Activated CD4-positive, alpha-beta T cell treated with anti-CD3 and anti-CD28 coated beads, Interleukin-10, Interleukin-2, amounts not matched to agents 100 ng/mL and 50 ng/mL, durations not matched to agents 16 hours and 8 hours (primary cell): ENCODE results near the gene MAN2B2.

Experiments used
- DNase-seq: peaks from one replicate; pipeline ENCODE4 v3.0.0-alpha.2; 2020

Gene MAN2B2

GRCh38 chr4:6568689-6569332 is 6.2 kb upstream of the MAN2B2 start:
- DNase-seq = no peak

- DNase-seq = no peak
Observed at GRCh38 chr4:6571608-6572007, 3.4 kb upstream of the MAN2B2 start.

- no peak for DNase-seq
Observed at GRCh38 chr4:6573551-6573950, 1.4 kb upstream of the MAN2B2 start.

- DNase-seq = no peak
Observed at GRCh38 chr4:6573986-6574746, 823 bp upstream of the MAN2B2 start.

- no peak for DNase-seq
Observed at GRCh38 chr4:6575503-6576240, 683 bp downstream of the MAN2B2 start.

- no peak for DNase-seq
Observed at GRCh38 chr4:6576512-6576911, 1.5 kb downstream of the MAN2B2 start.

- DNase-seq = no peak
Observed at GRCh38 chr4:6576932-6577331, 1.9 kb downstream of the MAN2B2 start.

- DNase-seq = no peak
Observed at GRCh38 chr4:6577409-6577808, 2.4 kb downstream of the MAN2B2 start.

GRCh38 chr4:6578221-6578620 is 3.2 kb downstream of the MAN2B2 start:
- DNase-seq = no peak

GRCh38 chr4:6580353-6580752 is 5.4 kb downstream of the MAN2B2 start:
- DNase-seq = no peak

- no peak for DNase-seq
Observed at GRCh38 chr4:6581566-6582121, 6.7 kb downstream of the MAN2B2 start.

- DNase-seq = peak; percentile 28
Observed at GRCh38 chr4:6582889-6583490, 8.0 kb downstream of the MAN2B2 start.

- DNase-seq = no peak
Observed at GRCh38 chr4:6584865-6585264, 9.9 kb downstream of the MAN2B2 start.

- DNase-seq = no peak
Observed at GRCh38 chr4:6586715-6587325, 11.8 kb downstream of the MAN2B2 start.

GRCh38 chr4:6589444-6589843 is 14.5 kb downstream of the MAN2B2 start:
- DNase-seq = no peak

GRCh38 chr4:6591313-6591712 is 16.3 kb downstream of the MAN2B2 start:
- no peak for DNase-seq

GRCh38 chr4:6591781-6592180 is 16.8 kb downstream of the MAN2B2 start:
- no peak for DNase-seq

- no peak for DNase-seq
Observed at GRCh38 chr4:6592804-6593563, 18.0 kb downstream of the MAN2B2 start.

- DNase-seq = no peak
Observed at GRCh38 chr4:6594341-6594740, 19.4 kb downstream of the MAN2B2 start.

GRCh38 chr4:6594826-6595355 is 19.9 kb downstream of the MAN2B2 start:
- DNase-seq = no peak

GRCh38 chr4:6595897-6596537 is 21.0 kb downstream of the MAN2B2 start:
- peak; percentile 14 for DNase-seq
